ENCODE results near the gene CLASP2.
"Not testable (repeated sequence)": the region's sequence is repeated elsewhere in the genome, so short reads cannot be mapped to it uniquely, and the experiment has no call there.

CLASP2 gene

DNA sequence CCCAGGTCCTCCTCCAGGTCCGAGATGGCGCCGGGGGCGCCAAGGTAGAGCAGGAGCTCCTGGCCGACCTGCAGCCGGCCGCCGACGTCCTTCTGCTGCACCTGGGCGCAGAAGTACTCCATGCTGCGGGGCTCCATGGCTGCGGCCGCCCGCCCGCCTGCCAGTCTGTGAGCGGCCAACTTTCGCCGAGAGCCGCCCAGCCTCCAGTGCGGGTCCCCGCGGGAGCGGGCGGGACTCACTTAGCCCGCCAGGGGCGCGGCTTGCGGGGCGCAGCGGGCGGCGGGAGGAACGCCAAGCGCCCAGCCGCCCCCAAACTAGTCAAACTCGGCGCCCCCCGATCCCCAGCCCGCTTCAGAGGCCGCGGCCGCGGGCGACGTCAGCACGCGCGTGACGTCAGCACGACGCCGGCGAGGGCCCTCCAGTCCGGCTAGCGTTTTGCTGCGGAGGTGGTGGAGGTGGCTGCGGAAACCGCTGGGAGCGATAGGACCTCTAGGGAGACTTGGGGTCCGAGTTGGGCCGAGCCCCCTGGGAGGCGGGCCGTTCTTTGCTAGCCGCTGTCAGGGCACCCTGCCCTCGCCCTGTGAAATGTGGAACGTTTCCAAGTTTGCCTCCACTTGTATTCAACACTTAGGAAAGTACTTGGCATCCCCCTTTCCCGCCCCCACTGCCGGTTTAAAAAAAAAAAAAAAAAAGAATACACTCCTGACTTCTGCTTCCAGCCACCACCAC, at the start of gene CLASP2:
CLASP2 (minus strand) TSS at position 389 of the 729 bp plus-strand sequence; CDS start at position 137, 252 bp downstream.
- peak; percentile 92 for DNase-seq (ENCODE audit: low spot score)

GRCh38 chr3:33758864-33759263, 40.8 kb upstream of the CLASP2 start:
- no peak for DNase-seq (ENCODE audit: low spot score)

GRCh38 chr3:33758281-33758680, 40.2 kb upstream of the CLASP2 start:
- no peak for DNase-seq (ENCODE audit: low spot score)

DNA sequence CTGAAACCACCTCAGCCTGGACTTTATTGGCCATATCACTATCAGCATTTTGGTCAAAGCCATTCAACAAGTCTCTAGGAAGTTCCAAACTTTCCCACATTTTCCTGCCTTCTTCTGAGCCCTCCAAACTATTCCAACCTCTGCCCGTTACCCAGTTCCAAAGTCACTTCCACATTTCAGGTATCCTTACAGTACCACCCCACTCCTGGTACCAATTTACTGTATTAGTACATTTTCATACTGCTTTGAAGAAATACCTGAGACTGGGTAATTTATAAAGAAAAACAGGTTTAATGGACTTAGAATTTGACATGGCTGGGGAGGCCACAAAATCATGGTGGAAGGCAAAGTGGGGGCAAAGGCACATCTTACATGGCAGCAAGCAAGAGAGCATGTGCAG, 36.3 kb upstream of the CLASP2 start:
- DNase-seq (ENCODE audit: low spot score): not testable (repeated sequence)

DNA sequence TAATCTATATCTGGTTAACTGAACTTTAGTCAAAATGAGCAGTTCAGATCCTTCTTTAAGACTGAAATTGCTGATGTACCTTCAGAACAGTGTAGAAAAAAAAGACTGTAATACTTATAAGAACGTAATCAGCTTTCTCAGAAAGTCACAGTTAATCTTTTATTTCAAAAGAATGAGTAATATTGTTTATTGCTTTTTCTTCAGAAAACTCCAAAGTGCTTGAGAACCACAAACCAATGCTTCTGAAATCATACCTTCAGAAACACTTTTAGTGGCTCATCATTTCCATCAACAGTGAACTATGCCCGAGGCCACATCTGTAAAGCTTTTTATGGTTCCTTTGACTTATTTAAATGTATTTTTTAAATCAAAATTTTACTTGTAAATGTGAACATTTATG, 33.3 kb upstream of the CLASP2 start:
- no peak for DNase-seq (ENCODE audit: low spot score)

DNA sequence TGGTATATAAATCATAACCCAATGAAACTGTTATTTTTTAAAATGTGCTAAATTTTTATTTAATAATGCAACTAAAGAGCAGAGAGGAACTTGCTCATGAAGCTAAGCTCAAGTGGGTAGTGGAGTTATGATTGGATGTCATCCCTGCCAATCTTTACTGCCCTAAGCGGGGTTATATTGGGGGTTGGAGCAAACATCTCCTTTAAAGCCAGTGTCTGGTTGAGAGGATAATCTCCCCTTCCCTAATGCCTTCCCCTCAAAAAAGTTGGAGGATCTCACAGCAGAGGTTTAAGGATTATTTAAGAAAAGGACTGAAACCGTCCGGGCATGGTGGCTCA, 32.1 kb upstream of the CLASP2 start:
- no peak for DNase-seq (ENCODE audit: low spot score)

GRCh38 chr3:33749546-33750210, 31.6 kb upstream of the CLASP2 start:
- DNase-seq (ENCODE audit: low spot score): no peak

- DNase-seq (ENCODE audit: low spot score): no peak
These were observed 28.5 kb upstream of the CLASP2 start for GRCh38 chr3:33746416-33747116.

DNA sequence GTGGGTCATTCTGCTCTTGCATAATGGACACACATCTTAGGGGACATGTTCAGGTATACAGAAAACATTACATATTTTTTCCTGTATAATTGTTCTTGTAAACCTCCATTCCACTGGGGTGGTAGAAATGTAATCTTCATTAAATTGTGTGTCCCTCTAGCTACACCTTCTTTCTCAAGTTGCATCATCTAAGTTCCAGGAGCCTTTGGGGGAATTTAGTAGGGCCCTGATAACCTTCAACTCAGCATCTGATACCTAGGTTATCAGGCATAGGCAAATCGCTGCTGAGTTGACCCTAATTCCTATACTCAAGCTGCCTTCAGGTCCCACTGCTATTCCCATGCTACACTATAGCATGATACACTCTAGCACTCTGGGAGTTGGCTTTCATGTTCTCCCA, 19.1 kb upstream of the CLASP2 start:
- no peak for DNase-seq (ENCODE audit: low spot score)

DNA sequence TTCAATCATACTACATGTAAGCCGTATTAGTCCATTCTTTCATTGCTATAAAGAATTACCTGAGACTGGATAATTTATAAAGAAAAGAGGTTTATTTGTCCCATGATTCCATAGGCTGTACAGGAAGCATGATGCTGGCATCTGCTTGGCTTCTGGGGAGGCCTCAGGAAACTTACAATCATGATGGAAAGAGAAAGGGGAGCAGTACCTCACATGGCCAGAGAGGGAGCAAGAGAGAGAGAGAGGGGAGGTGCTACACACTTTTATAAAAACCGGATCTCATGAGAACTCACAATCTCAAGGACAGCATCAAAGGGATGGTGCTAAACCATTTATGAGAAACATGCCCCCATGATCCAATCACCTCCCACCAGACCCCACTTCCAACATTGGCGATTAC, 14.3 kb upstream of the CLASP2 start:
- DNase-seq (ENCODE audit: low spot score): no peak

DNA sequence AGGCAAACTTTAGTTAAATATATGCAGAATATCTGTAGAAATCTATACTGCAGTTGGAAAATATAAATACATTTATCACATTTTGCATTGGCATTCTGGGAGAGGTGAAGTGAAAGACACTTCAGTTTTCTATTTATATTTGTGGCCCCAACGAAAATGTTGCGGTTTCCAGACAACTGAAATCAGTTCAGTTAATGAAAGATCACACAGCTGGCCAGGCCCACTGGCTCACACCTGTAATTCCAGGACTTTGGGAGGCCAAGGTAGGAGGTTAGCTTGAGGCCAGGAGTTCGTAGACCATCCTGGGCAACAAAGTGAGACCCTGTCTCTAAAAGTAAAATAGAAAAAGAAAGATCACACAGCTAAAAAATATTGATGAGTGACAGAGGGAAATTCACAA, 11.9 kb upstream of the CLASP2 start:
- DNase-seq (ENCODE audit: low spot score): no peak

GRCh38 chr3:33724256-33724655, 6.2 kb upstream of the CLASP2 start:
- no peak for DNase-seq (ENCODE audit: low spot score)

GRCh38 chr3:33722626-33723370, 4.7 kb upstream of the CLASP2 start:
- DNase-seq (ENCODE audit: low spot score): no peak

GRCh38 chr3:33722191-33722590, 4.1 kb upstream of the CLASP2 start:
- DNase-seq (ENCODE audit: low spot score): no peak

- no peak for DNase-seq (ENCODE audit: low spot score)
These were observed 497 bp upstream of the CLASP2 start for GRCh38 chr3:33718595-33718907.

DNA sequence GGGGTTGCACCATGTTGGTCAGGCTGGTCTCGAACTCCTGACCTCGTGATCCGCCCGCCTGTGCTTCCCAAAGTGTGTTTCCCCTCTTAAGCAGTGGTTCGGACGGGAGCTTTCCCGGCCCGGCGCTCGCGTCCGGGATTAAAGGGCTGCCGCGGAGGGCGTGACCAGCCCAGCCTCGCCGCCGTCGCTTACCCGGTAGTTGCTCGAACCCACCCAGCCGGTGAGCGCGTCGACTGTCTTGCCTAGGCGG, 513 bp downstream of the CLASP2 start:
- no peak for DNase-seq (ENCODE audit: low spot score)

- no peak for DNase-seq (ENCODE audit: low spot score)
These were observed 1.8 kb downstream of the CLASP2 start for GRCh38 chr3:33716227-33716626.

DNA sequence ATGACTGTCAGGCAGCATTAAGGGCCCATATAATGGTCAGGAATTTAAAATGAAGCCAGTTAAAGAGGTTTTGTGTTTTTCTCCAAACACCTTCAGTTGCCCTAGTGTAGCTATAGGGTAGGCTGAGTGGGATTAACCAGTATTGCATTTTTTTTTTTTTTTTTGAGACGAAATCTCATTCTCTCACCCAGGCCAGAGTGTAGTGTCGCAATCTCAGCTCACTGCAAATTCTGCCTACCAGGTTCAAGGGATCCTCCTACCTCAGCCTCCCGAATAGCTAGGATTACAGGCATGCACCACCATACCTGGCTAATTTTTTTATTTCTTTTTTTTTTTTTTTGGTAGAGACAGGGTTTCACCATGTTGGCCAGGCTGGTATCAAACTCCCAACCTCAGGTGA, 7.0 kb downstream of the CLASP2 start:
- no peak for DNase-seq (ENCODE audit: low spot score)

DNA sequence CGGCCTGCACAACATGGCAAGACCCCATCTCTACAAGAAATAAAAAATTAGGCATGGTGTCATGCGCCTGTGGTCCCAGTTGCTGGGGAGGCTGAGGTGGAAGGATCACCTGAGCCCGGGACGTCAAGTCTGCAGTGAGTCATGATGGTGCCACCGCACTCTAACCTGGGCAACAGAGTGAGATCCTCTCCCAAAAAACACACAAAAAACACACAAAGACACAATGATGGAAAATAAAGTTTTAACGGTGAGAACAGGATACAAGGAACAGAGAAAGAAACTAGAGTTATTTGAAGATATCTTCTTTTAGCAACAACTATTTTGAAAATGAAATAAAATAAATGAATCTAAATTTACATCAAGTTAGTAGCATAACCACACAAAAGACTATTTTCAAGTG, 12.0 kb downstream of the CLASP2 start:
- DNase-seq (ENCODE audit: low spot score): no peak

GRCh38 chr3:33704891-33705290, 13.2 kb downstream of the CLASP2 start:
- DNase-seq (ENCODE audit: low spot score): no peak

GRCh38 chr3:33699275-33699674, 18.8 kb downstream of the CLASP2 start:
- no peak for DNase-seq (ENCODE audit: low spot score)

- no peak for DNase-seq (ENCODE audit: low spot score)
These were observed 23.1 kb downstream of the CLASP2 start for GRCh38 chr3:33694944-33695343.

- DNase-seq (ENCODE audit: low spot score): no peak
These were observed 27.7 kb downstream of the CLASP2 start for GRCh38 chr3:33690341-33690740.

Measured in germinal center (tissue), 1 donor.